H54 (cell line): ENCODE results near the gene VWF.

ENCODE experiments used
- DNase-seq: peaks from one replicate; pipeline ENCODE4 v3.0.0; 2011; ENCODE audit warnings: low spot score, mixed read lengths; ENCODE audit not compliant: insufficient read length
- FAIRE-seq: peaks from 3 replicates; lab custom pipeline; 2011; peaks lifted over from hg19 to GRCh38; lab: Jason Lieb, UNC
- POLR2A ChIP-seq: IDR thresholded peaks from 2 replicates; pipeline ENCODE4 v1.6.1; 2011; ENCODE audit warnings: low read depth, mild to moderate bottlenecking, low read length

The VWF gene

DNA sequence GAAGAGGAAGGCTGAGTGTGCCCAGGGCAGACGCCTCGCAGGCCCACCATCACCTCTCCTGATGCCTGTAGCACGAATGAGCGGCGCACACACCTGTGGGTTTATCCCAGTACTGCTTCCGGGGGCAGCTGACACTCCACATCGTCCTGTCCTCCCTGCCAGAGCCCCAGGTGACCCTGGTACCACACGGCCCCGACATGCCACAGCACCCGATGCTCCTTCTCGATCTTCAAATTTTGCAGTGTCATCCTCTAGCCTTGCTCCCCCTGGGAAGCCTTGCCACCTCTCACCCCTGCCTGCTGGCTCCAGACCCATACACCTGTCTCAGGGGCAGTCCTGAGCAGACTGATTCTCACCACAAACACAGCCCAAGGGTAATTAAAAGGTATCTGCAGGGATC, 220.0 kb downstream of the VWF start:
- no peak for DNase-seq
- no peak for TF ChIP-seq POLR2A
- FAIRE-seq, result no peak

DNA sequence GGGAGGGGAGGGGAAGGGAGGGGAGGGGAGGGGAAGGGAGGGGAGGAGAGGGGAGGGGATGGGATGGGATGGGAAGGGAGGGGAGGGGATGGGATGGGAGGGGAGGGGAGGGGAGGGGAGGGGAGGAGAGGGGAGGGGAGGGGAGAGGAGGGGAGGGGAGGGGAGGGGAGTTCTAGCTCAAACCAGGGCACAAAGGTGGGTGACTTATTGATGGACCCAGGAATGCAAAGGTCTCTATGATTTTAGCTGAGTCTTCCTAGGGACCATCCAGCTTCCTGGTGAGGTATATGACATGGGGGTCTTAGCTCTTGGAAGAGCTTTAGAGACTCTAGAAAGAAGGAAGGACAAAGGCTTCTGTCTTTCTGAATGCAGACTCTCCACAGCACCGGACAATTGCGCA, 221.7 kb downstream of the VWF start:
- no peak for DNase-seq
- no peak for TF ChIP-seq POLR2A
- FAIRE-seq, result no peak

DNA sequence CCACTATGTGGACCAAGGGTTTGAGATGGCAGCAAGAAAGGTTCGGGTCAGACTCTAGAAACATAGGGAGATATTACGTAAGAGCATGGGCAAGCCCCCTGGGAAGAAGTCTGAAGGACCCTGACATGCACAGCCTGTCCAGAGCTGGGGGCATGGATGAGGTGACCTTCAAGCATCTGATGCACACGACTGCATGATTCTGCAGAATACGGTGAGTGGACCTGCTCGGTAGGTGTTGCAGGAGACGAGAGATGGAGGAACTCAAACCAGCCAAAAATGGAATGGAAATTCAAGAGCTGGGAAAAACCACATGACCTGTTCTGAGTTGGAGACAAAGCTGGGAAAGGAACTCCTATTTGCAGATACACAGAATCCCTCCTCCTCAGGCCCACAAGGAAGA, 223.1 kb downstream of the VWF start:
- DNase-seq (no peak), FAIRE-seq (no peak)
- no peak for TF ChIP-seq POLR2A

DNA sequence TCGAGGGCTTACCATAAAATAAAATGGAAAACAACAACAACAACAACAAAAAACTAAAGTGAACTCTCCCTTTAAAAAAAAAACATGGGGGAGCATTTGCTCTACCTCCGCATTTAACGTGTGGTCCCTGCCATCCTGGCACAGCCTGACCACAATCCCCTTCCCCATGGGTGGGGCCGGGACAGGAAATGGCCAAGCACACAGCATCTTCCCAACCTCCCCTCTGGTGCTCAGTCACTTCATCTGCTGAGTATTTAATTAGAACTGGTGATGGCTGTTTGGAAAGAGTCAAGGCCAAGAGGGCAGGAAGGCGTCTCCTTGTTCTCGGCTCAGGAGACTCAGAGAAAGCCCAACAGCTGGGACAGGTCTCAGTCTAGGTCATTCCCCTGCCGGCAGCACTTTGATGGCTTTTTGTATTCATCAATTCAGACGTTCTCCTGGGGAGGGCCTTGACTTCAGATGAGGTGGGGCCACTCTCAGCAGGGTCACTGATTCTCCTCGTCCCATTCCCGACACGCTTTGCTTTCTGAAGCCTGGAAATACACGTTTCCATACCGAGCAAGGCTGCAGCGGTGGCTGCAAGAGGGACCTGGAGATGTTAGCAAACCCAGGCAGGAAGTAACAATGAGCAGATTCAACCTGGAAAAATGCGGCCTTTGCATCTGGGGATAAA, 223.8 kb downstream of the VWF start:
- DNase-seq (no peak), FAIRE-seq (no peak)
- TF ChIP-seq POLR2A, result no peak

DNA sequence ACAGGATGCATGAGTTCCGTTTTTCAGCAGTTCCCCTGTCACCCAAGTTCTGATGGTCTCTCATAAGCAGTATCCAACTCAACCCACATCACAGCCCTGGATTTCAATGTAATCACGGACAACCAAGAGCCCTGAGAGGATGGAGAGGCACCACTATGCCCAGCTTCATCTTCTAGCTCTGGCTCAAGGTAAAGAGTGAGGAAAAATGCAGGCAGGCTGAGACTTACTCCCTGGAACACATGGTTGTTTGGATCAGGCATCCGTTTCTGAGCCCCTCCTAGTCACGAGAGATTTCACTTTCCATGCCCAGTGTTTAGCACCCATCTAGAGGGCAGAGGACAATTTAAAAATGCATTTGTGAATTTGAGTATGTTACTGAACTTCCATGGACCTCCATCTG, 224.4 kb downstream of the VWF start:
- no peak for TF ChIP-seq POLR2A
- no peak for FAIRE-seq
- no peak for DNase-seq

DNA sequence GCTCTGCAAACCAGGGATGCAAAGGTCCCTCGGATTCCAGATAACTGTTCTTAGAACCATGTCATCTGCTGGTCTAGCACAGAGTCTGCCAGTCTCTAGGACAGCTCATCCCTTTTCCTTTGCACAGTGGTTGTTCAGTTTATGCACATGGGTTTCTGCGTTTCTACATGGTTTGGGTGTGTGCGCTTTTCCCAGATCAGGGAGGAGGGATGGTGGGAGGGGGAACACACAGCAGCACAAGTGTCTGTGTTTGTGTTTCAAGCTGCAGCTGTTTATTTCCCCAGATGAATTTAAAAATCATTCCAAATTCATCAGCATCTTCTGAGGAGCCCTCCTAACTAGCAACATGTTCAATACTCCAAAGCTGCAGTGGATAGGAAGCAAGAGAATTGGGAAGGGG, 224.8 kb downstream of the VWF start:
- TF ChIP-seq POLR2A, result no peak
- no peak for FAIRE-seq
- no peak for DNase-seq

DNA sequence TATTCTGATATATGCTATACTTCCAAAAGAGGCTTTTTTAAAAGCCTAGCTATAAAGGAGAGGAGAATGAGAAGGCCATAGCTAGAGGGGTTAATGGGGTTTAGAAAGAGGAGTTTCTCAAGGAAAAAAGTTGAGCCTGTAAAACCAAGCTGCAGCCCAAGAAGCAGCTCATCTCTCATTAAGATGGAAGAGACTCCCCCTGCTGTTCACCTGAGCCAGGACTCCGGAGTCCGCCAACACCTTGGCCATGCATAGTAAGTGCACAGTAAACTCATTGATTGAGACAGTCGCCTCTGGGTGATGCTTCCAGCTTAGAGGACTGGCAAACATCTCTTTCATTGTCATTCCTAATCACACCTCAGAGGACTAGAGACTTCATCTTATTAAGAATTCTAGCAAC, 225.6 kb downstream of the VWF start:
- FAIRE-seq (no peak), DNase-seq (no peak)
- TF ChIP-seq POLR2A, result no peak
